ENCODE measurements around the gene ANG. TPM values are rescaled to one million over a fixed set of nuclear protein-coding genes. Genes with fewer than 3 reads are reported as not detected.
A peak's percentile ranks its signal among the peaks of the same experiment; 100 is the strongest.

ANG gene
- total RNA-seq, 6 experiments from 2014 or later, result 361 to 1,830 (median 780) TPM

DNA sequence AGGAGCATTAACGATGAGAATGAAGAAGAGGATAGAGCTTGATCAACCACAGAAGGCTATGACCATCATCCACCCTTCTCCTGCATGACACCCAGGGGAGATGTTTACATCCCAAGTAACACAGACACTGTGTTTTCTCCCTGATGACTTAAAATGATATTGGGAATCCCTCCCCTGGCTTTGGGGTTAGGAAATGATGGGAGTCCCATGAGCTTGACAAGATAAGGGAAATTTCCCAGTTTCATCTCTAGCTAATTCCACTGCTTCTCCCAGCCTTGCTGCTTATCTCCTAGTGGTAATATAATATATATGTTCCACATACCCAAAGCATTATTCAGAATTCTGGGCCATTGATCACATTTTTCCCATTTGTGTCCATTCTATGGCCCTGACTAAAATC is 43.1 kb upstream of the ANG start:
- Histone ChIP-seq H3K4me1 (no peaks in the 10 kb centered on the region), H3K4me3 (no peak overlapping the region), H3K27me3 (peaks cover 0 to 2% of the 10 kb centered on the region in 2 donors), H3K27ac (no peak overlapping the region), H3K36me3 (no peaks in the 10 kb centered on the region), H3K9me3 (no peaks in the 10 kb centered on the region)
- WGBS (ENCODE audit: insufficient coverage, low coverage, low lambda C conversion rate, missing lambda C conversion rate), result 33% methylated on average over 1 of the region's 1 CpG
- intact Hi-C loops (cut with DNase I), result no loop called here
- ATAC-seq, result no peak
- DNase-seq, result no peak
- no peak for TF ChIP-seq POLR2A (IDR thresholded peaks at IDR 0.05)
- TF ChIP-seq, protein P1, sequence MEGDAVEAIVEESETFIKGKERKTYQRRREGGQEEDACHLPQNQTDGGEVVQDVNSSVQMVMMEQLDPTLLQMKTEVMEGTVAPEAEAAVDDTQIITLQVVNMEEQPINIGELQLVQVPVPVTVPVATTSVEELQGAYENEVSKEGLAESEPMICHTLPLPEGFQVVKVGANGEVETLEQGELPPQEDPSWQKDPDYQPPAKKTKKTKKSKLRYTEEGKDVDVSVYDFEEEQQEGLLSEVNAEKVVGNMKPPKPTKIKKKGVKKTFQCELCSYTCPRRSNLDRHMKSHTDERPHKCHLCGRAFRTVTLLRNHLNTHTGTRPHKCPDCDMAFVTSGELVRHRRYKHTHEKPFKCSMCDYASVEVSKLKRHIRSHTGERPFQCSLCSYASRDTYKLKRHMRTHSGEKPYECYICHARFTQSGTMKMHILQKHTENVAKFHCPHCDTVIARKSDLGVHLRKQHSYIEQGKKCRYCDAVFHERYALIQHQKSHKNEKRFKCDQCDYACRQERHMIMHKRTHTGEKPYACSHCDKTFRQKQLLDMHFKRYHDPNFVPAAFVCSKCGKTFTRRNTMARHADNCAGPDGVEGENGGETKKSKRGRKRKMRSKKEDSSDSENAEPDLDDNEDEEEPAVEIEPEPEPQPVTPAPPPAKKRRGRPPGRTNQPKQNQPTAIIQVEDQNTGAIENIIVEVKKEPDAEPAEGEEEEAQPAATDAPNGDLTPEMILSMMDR (IDR thresholded peaks at IDR 0.05), result no peak

DNA sequence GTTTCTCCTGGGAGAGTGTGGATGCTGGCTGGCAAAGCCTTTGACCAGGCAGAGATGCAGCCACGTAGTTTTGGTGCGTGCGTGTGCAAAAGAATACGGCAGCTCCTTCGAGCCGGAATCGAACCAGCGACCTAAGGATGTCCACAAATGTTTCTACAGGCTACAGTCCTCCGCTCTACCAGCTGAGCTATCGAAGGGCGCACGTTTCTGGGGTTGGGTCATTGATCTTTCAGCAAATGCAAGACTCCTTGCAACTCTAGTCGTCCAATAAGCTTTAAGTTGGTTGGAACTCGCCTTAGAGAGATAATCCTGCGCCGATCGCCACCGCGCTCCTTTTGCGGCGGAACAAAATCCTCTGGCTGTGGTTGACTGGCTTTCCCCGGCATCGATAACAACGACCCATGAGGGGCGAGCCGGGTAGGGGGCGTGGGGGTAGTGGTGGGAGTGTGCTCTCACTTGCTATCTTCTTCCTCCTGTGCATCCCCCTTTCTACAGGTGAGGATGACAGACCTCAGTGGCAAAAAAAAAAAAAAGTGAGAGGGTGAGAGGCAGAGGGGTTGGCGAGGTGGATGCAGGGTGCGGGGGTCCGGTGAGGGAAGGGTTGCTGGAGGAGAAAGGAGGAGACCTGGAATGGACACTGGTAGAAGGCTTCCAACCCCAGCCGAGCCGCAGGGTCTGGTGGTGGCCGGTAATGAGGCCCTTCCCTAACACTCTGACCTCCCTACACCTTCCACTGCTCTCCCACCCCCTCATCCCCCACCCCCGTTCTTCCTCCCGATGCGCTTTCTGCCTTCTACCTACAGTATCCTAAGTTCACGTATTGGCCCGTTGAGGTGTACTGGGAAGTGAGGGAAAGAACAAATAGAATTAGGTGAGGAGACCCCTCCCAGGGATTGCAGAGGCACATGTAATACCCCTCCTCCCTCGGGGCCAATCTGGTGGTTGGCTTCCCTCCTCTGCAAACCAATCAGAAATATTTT is 35.3 kb upstream of the ANG start:
- intact Hi-C loops (cut with DNase I), result no loop called here
- ATAC-seq (peak in 1 of 4 donors; percentile 28), DNase-seq (no peak)
- Histone ChIP-seq H3K4me1 (no peaks in the 10 kb centered on the region), H3K27me3 (peaks cover 0 to 24% of the 10 kb centered on the region in 2 donors), H3K4me3 (no peak overlapping the region), H3K27ac (no peak overlapping the region), H3K9me3 (no peaks in the 10 kb centered on the region), H3K36me3 (no peaks in the 10 kb centered on the region)
- WGBS (ENCODE audit: insufficient coverage, low coverage, low lambda C conversion rate, missing lambda C conversion rate), result under 1% methylated on average over 16 of the region's 39 CpGs
- no peak for TF ChIP-seq POLR2A (IDR thresholded peaks at IDR 0.05)

DNA sequence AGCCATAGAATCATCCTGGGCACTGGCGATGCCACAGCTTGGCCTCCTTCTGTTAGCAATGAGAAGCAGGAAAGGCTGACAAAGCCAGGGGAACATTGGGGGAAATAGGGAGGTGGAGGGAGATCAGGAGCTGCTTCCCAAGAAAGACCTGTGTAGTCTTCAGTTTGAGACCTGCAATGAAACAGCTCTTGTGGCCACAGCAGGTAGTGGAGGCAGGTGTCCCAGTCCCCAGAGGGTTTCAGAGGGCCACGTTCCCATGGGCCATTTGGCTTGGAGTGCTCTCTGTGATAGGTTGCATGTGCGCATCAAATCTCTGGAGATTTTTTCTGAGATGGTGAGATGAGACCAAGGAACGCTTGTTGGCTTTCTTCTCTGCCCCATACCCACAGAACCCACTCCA is 32.7 kb upstream of the ANG start:
- WGBS (ENCODE audit: insufficient coverage, low coverage, low lambda C conversion rate, missing lambda C conversion rate), result 88% methylated on average over 1 of the region's 4 CpGs
- Histone ChIP-seq H3K4me1 (no peaks in the 10 kb centered on the region), H3K27me3 (peaks cover 0 to 20% of the 10 kb centered on the region in 2 donors), H3K27ac (no peak overlapping the region), H3K9me3 (no peaks in the 10 kb centered on the region), H3K4me3 (no peak overlapping the region), H3K36me3 (no peaks in the 10 kb centered on the region)
- TF ChIP-seq, protein P1 (IDR thresholded peaks at IDR 0.05), result no peak
- no peak for TF ChIP-seq POLR2A (IDR thresholded peaks at IDR 0.05)
- DNase-seq, result no peak
- intact Hi-C loops (cut with DNase I), result no loop called here
- no peak for ATAC-seq

DNA sequence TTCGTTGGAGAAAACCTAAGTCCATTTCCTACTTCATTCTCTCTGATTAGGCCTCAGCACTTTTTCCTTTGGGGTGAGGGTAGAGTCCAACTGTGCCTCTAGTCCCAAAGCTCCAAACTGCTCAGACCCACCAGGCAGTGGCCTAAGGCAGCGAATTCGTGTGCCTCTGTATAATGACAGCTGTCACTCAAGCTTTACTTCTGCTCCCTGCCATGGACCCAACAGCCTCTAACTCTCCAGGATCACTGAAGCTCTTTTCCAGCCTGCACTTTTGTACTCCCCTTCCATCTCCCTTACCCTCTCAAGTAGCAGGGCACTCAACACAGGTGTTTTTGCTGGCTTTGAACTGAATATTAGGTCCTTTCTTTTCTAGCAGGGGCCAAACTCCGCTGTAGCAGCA is 32.3 kb upstream of the ANG start:
- H3K36me3 ChIP-seq, result no peaks in the 10 kb centered on the region
- ATAC-seq, result no peak
- peaks cover 0 to 20% of the 10 kb centered on the region in 2 donors for H3K27me3 ChIP-seq
- H3K9me3 ChIP-seq, result no peaks in the 10 kb centered on the region
- WGBS (ENCODE audit: insufficient coverage, low coverage, low lambda C conversion rate, missing lambda C conversion rate), result 60% methylated on average over 4 of the region's 4 CpGs
- intact Hi-C loops (cut with DNase I), result no loop called here
- H3K4me1 ChIP-seq, result no peaks in the 10 kb centered on the region
- TF ChIP-seq, protein P1 (IDR thresholded peaks at IDR 0.05), result no peak
- no peak for TF ChIP-seq POLR2A (IDR thresholded peaks at IDR 0.05)
- no peak overlapping the region for H3K27ac ChIP-seq
- no peak overlapping the region for H3K4me3 ChIP-seq
- DNase-seq, result no peak

All from right lobe of liver (tissue), 6 donors.